A549 (cell line): ENCODE results near the gene P2RX3. TPM values are rescaled to one million over a fixed set of nuclear protein-coding genes. Genes with fewer than 3 reads are reported as not detected.

Experiments used
- ATAC-seq, 2 experiments: fragments of 200-7000 bp in 1 of 2; fragments of >200 bp in 1 of 2; cut with Nextera tagmentation in 1 of 2; cut with Tn5 transposase in 1 of 2; 3 replicates each; pipeline versions ENCODE4 v1.8.0 to v1.9.1; 2018 to 2020; ENCODE audit warnings: mild to moderate bottlenecking in 1 of 2, moderate library complexity in 1 of 2
- CTCF ChIA-PET: fragments of 300-600 bp; sonication (Branson Sonifier 250); formaldehyde crosslinking; extraction: SDS; loops from one replicate; lab custom pipeline; 2021; ENCODE audit warnings: antibody characterized with exemption, inconsistent platforms; lab: Yijun Ruan, JAX
- POLR2A ChIA-PET: fragments of 350-600 bp; formaldehyde crosslinking; extraction: SDS; loops from one replicate; lab custom pipeline; 2021; ENCODE audit warnings: antibody characterized with exemption, inconsistent platforms; lab: Yijun Ruan, JAX
- DNase-seq, 2 experiments: peaks; one replicate each; pipeline versions ENCODE4 v3.0.0 to v3.0.0-alpha.2; 2011 to 2016; ENCODE audit warnings: low read depth in 1 of 2, low spot score in 1 of 2
- FAIRE-seq: peaks from 2 replicates; lab custom pipeline; 2011; peaks lifted over from hg19 to GRCh38; lab: Jason Lieb, UNC
- H3K27ac ChIP-seq, 2 experiments: fragments of >200 bp; sonication (Bioruptor Twin); formaldehyde crosslinking; 3 replicates each; pipeline ENCODE4 v1.5.1; 2016 to 2017
- H3K4me1 ChIP-seq: fragments of >200 bp; sonication (Bioruptor Twin); formaldehyde crosslinking; 3 replicates; pipeline ENCODE4 v1.6.1; 2016
- H3K4me2 ChIP-seq: fragments of >200 bp; sonication (Bioruptor Twin); formaldehyde crosslinking; 3 replicates; pipeline ENCODE4 v1.6.1; 2016
- H3K4me3 ChIP-seq: fragments of >200 bp; sonication (Bioruptor Twin); formaldehyde crosslinking; 3 replicates; pipeline ENCODE4 v1.5.1; 2016
- H3K9me3 ChIP-seq: fragments of >200 bp; sonication (Bioruptor Twin); formaldehyde crosslinking; 3 replicates; pipeline ENCODE4 v1.6.1; 2016
- ATOH8 ChIP-seq: fragments of 250-450 bp; sonication (Bioruptor Pico); IDR thresholded peaks from 2 replicates; pipeline ENCODE4 v1.5.0; 2020; ENCODE audit warnings: low read depth, mild to moderate bottlenecking, moderate library complexity
- E2F6 ChIP-seq: IDR thresholded peaks from 2 replicates; pipeline ENCODE4 v1.6.1; 2012; ENCODE audit warnings: low read depth, borderline replicate concordance
- EP300 ChIP-seq, 2 experiments: fragments of >200 bp; sonication (Bioruptor Twin); formaldehyde crosslinking; IDR thresholded peaks; 2 replicates in 1 of 2; 3 replicates in 1 of 2; pipeline ENCODE4 v1.6.1; 2016 to 2017
- FOSL2 ChIP-seq, 2 experiments: fragments of 450-650 bp in 1 of 2; fragments of >200 bp in 1 of 2; sonication (Bioruptor Twin) in 1 of 2; formaldehyde crosslinking; IDR thresholded peaks; 2 replicates each; pipeline versions ENCODE4 v1.5.0 to v1.6.1; 2016 to 2020; ENCODE audit warnings: mild to moderate bottlenecking in 1 of 2, moderate library complexity in 1 of 2
- HMGXB4 ChIP-seq: fragments of 250-450 bp; sonication (Bioruptor Pico); IDR thresholded peaks from 2 replicates; pipeline ENCODE4 v1.5.0; 2021; ENCODE audit warnings: mild to moderate bottlenecking, moderate library complexity, borderline replicate concordance
- MAX ChIP-seq: IDR thresholded peaks from 2 replicates; pipeline ENCODE4 v1.6.1; 2012
- MAZ ChIP-seq: fragments of 150-350 bp; IDR thresholded peaks from 2 replicates; pipeline ENCODE4 v1.6.1; 2014; ENCODE audit warnings: antibody characterized with exemption, low read depth, low read length, borderline replicate concordance
- NR3C1 ChIP-seq: fragments of >200 bp; sonication (Bioruptor Twin); formaldehyde crosslinking; IDR thresholded peaks from 3 replicates; pipeline ENCODE4 v1.6.1; 2017
- PHF8 ChIP-seq: fragments of 200-600 bp; sonication (generic); IDR thresholded peaks from 2 replicates; pipeline ENCODE4 v1.6.1; 2016; ENCODE audit warnings: low read depth, mild to moderate bottlenecking, antibody characterized with exemption, moderate library complexity, borderline replicate concordance
- REST ChIP-seq: fragments of 200-600 bp; sonication (generic); IDR thresholded peaks from 2 replicates; pipeline ENCODE4 v1.6.1; 2016; ENCODE audit warnings: antibody characterized with exemption, mild to moderate bottlenecking, moderate library complexity
- SMC3 ChIP-seq: fragments of >200 bp; sonication (Bioruptor Twin); formaldehyde crosslinking; IDR thresholded peaks from 3 replicates; pipeline ENCODE4 v1.6.1; 2018; ENCODE audit warnings: inconsistent platforms
- SREBF2 ChIP-seq: fragments of 450-650 bp; IDR thresholded peaks from 2 replicates; pipeline ENCODE4 v1.6.1; 2014; ENCODE audit warnings: mild to moderate bottlenecking, moderate library complexity
- USF2 ChIP-seq: fragments of 450-650 bp; IDR thresholded peaks from 2 replicates; pipeline ENCODE4 v1.6.1; 2014; ENCODE audit warnings: antibody characterized with exemption
- WGBS: methylation state at CpG from one replicate; pipeline ENCODE4 v1.1.6; 2017; ENCODE audit errors: missing lambda C conversion rate; 5-methylcytosine and 5-hydroxymethylcytosine counted together
- polyA plus RNA-seq, 4 experiments: library from polyadenylated mRNA; depleted of rRNA in 3 of 4; stranded (reverse); fragments of >200 nt; fragmentation: RNase III in 1 of 4; extraction: RNeasy Plus Mini Kit Qiagen cat#74134 plus additional on column Dnase treatment in 1 of 4; gene quantifications; 2 replicates in 3 of 4; 3 replicates in 1 of 4; pipeline ENCODE4 v1.2.3, GENCODE V29; 2011 to 2017

Gene P2RX3
- polyA plus RNA-seq, 2 of the 4 experiments (the other 2 are of a cell fraction) = 0.05 to 0.37 TPM

GRCh38 chr11:57311109-57311936 lies 26.8 kb upstream of the P2RX3 start (continued):
- TF ChIP-seq MAZ (no peak; the same call in 1 of the 2 replicates), SREBF2 (no peak), HMGXB4 (CRISPR knock-in tag) (no peak), REST (no peak), E2F6 (peak; percentile 48; the same call in 1 of the 2 replicates), USF2 (no peak), MAX (peak; percentile 41), ATOH8 (CRISPR knock-in tag) (no peak), FOSL2 (IDR thresholded peaks at IDR 0.05) (no peak), FOSL2 (CRISPR knock-in tag; IDR thresholded peaks at IDR 0.05) (peak; percentile 86), NR3C1 (no peak), SMC3 (peak; percentile 27; the same call in 1 of the 3 replicates), PHF8 (no peak)

GRCh38 chr11:57312511-57313021 lies 25.6 kb upstream of the P2RX3 start:
- Histone ChIP-seq H3K27ac (peak overlapping the region in 1 of 2 experiments; percentile 93; a peak in 2 of 6 replicates), H3K4me3 (no peak overlapping the region), H3K9me3 (no peaks in the 10 kb centered on the region)
- POLR2A ChIA-PET = interaction anchor here (0.6 to 4.2 kb wide), 4 partner anchors 9 to 399 kb away, joined by 3 to 42 read pairs (median 13); partner anchors contain the start of genes MED19, SSRP1 and TNKS1BP1
- ATAC-seq (peak in 1 of 2 experiments; percentile 8; a peak in 1 of 6 replicates), FAIRE-seq (no peak), DNase-seq (no peak)
- no peak for TF ChIP-seq EP300 (IDR thresholded peaks at IDR 0.05)
- TF ChIP-seq, all 56 proteins: peak for 0
- H3K4me1 ChIP-seq = peaks cover 42% of the 10 kb centered on the region
- CTCF ChIA-PET = interaction anchor here (0.9 to 3.0 kb wide), 8 partner anchors 9 to 471 kb away, joined by 3 to 16 read pairs (median 4); partner anchors contain the start of genes SSRP1 and TNKS1BP1
- H3K4me2 ChIP-seq = peak overlapping the region; percentile 85; the same call in 2 of the 3 replicates
- WGBS = 95% methylated on average over 9 of the region's 10 CpGs
